ENCODE measurements around the gene TCP1.
"Not testable (repeated sequence)": the region's sequence is repeated elsewhere in the genome, so short reads cannot be mapped to it uniquely, and the experiment has no call there.

TCP1 gene

GRCh38 chr6:159739341-159739740, 50.1 kb downstream of the TCP1 start:
- no peak for DNase-seq (ENCODE audit: low read depth in 2 of 2)

GRCh38 chr6:159736908-159737307, 52.5 kb downstream of the TCP1 start:
- DNase-seq (ENCODE audit: low read depth in 2 of 2), result no peak

- DNase-seq (ENCODE audit: low read depth in 2 of 2), result not testable (repeated sequence)
Observed at GRCh38 chr6:159733395-159733794, 56.0 kb downstream of the TCP1 start.

- DNase-seq (ENCODE audit: low read depth in 2 of 2), result not testable (repeated sequence)
Observed at GRCh38 chr6:159732550-159732949, 56.9 kb downstream of the TCP1 start.

- no peak for DNase-seq (ENCODE audit: low read depth in 2 of 2)
Observed at GRCh38 chr6:159730332-159730676, 59.1 kb downstream of the TCP1 start.

- no peak for DNase-seq (ENCODE audit: low read depth in 2 of 2)
Observed at GRCh38 chr6:159729598-159730331, 59.6 kb downstream of the TCP1 start.

GRCh38 chr6:159728531-159728964, 60.9 kb downstream of the TCP1 start:
- DNase-seq (ENCODE audit: low read depth in 2 of 2), result no peak

Measured in fibroblast of skin of left biceps (primary cell).